Measurements from ENCODE around the gene EVPL. TPM values are rescaled to one million over a fixed set of nuclear protein-coding genes. Genes with fewer than 3 reads are reported as not detected.

EVPL gene
- total and polyA plus RNA-seq, 4 donors, result 0.17 to 0.90 (median 0.55) TPM

GRCh38 chr17:76002100-76002499 lies 25.0 kb downstream of the EVPL start:
- Histone ChIP-seq H3K27me3 (ENCODE audit: control insufficient read depth, insufficient read depth, low read length) (no peaks in the 10 kb centered on the region), H3K4me3 (ENCODE audit: low read depth, low read length) (no peak overlapping the region), H3K36me3 (ENCODE audit: control insufficient read depth, insufficient read depth, low read length) (peaks cover 61% of the 10 kb centered on the region), H3K9me3 (ENCODE audit: control insufficient read depth, insufficient read depth, low read length) (no peaks in the 10 kb centered on the region), H3K27ac (ENCODE audit: low read depth, low read length) (no peak overlapping the region), H3K4me1 (ENCODE audit: control insufficient read depth, insufficient read depth, low read length) (peaks cover 11% of the 10 kb centered on the region)
- no peak for DNase-seq (ENCODE audit: low read depth in 4 of 6, low spot score in 6 of 6)
- 94% methylated on average over 11 of the region's 12 CpGs for WGBS (ENCODE audit: insufficient coverage)

DNA sequence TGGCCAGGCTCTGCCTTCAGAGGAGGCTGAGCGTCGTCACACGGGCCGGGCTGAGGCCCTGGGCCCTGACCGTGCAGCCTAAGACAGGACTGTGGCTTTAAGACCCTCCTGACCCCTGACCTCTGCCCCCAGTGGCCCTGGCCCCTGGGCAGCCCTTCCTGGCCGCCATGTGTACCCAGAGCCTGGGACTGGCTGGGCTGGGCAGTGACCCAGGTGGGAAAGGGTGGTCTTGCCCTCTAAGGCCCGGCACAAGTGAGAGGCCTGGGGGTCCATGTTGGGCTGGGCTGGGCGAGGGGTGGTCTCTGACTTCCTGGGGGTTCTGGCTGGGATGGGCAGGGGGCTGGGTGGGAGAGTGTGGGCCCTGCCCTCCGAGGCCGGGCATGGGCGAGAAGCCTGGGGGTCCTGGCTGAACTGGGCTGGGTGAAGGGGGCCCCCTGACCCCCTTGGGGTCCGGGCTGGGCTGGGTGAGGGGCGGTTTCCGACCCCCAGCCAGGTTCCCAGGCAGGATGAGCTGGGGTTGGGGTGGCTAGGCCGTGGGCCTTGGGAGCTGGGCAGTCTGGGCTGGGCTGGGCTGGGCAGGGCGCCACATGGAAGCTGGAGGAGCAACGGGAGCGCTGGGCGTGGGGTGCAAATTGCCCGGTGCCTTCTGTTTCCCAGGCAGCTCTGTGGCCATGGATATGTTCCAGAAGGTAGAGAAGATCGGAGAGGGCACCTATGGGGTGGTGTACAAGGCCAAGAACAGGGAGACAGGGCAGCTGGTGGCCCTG lies 26.2 kb downstream of the EVPL start, which contains the start of gene CDK3:
CDK3 (plus strand) TSS at position 101 of the 767 bp plus-strand sequence; CDS start at position 672, 571 bp downstream.
- Histone ChIP-seq H3K36me3 (ENCODE audit: control insufficient read depth, insufficient read depth, low read length) (peaks cover 56% of the 10 kb centered on the region), H3K4me3 (ENCODE audit: low read depth, low read length) (no peak within 1 kb of the TSS), H3K27ac (ENCODE audit: low read depth, low read length) (no peak within 1 kb of the TSS), H3K27me3 (ENCODE audit: control insufficient read depth, insufficient read depth, low read length) (no peaks in the 10 kb centered on the region), H3K9me3 (ENCODE audit: control insufficient read depth, insufficient read depth, low read length) (no peaks in the 10 kb centered on the region), H3K4me1 (ENCODE audit: control insufficient read depth, insufficient read depth, low read length) (peaks cover 11% of the 10 kb centered on the region)
- no peak for DNase-seq (ENCODE audit: low read depth in 4 of 6, low spot score in 6 of 6)
- WGBS (ENCODE audit: insufficient coverage), result 88% methylated on average over 20 of the region's 21 CpGs

DNA sequence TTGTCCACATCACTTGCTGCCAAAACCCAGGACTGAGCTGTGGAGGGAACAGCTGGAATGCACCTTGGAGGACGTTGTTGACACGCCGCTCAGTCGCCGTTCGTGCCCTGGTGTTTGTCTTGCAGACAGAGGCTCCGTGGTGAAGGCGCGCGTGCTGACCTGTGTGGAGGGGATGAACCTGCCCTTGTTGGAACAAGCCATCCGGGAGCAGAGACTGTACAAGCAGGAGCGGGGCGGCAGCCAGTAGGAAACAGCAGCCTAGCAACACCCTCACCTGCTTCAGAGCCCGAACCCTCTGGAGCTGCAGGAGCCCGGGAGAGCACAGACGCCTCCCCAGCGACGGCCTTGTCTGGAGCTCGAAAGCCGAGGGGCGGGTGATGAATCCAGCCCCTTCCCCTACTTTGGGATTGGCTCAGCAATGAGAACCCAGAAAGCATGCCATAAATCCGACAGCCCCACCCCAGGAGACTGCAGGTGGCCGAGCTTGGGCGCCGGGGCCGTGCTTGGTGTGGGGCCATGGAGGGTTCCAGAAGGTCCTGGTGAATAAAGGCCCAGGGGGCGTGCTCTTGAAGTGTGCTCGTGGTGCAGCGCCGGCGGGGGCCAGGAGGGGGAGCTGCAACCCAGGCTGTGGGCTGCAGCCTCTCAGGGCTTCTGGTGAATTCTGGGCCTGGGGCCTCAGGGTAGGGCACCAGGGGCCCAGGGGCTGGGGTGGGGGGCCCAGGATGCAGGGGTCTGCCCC lies 26.9 kb downstream of the EVPL start:
- Histone ChIP-seq H3K9me3 (ENCODE audit: control insufficient read depth, insufficient read depth, low read length) (no peaks in the 10 kb centered on the region), H3K4me3 (ENCODE audit: low read depth, low read length) (no peak overlapping the region), H3K27me3 (ENCODE audit: control insufficient read depth, insufficient read depth, low read length) (no peaks in the 10 kb centered on the region), H3K4me1 (ENCODE audit: control insufficient read depth, insufficient read depth, low read length) (peaks cover 3% of the 10 kb centered on the region), H3K36me3 (ENCODE audit: control insufficient read depth, insufficient read depth, low read length) (peaks cover 57% of the 10 kb centered on the region), H3K27ac (ENCODE audit: low read depth, low read length) (no peak overlapping the region)
- 69% methylated on average over 28 of the region's 31 CpGs for WGBS (ENCODE audit: insufficient coverage)
- peak in 2 of 6 donors; percentile 8 to 18 for DNase-seq (ENCODE audit: low read depth in 4 of 6, low spot score in 6 of 6)

DNA sequence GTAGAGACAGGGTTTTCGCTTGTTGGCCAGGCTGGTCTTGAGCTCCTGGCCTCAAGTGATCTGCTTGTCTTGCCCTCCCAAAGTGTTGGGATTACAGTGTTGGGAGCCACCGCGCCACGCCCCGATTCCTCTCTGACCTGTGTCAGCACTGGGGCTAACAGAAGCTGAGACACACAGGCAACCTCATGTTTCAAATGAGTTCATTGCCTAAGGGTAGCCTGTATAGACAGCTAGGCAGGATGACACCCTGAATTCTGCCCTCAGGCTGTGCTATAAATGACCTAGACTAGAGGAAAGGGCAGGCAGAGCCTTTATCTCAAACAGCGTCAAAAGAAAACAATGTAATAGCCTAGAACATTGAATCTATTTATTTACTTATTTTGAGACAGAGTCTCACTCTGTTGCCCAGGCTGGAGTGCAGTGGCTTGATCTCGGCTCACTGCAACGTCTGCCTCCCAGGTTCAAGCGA lies 28.7 kb downstream of the EVPL start:
- WGBS (ENCODE audit: insufficient coverage), result 98% methylated on average over 5 of the region's 9 CpGs
- no peak for DNase-seq (ENCODE audit: low read depth in 4 of 6, low spot score in 6 of 6)

GRCh38 chr17:75996665-75997590 lies 30.2 kb downstream of the EVPL start:
- no peak for DNase-seq (ENCODE audit: low read depth in 4 of 6, low spot score in 6 of 6)
- H3K9me3 ChIP-seq (ENCODE audit: control insufficient read depth, insufficient read depth, low read length), result no peaks in the 10 kb centered on the region
- H3K4me3 ChIP-seq (ENCODE audit: low read depth, low read length), result no peak overlapping the region
- 60% methylated on average over 16 of the region's 18 CpGs for WGBS (ENCODE audit: insufficient coverage)
- H3K4me1 ChIP-seq (ENCODE audit: control insufficient read depth, insufficient read depth, low read length), result no peaks in the 10 kb centered on the region
- H3K27ac ChIP-seq (ENCODE audit: low read depth, low read length), result no peak overlapping the region
- no peaks in the 10 kb centered on the region for H3K27me3 ChIP-seq (ENCODE audit: control insufficient read depth, insufficient read depth, low read length)
- peaks cover 63% of the 10 kb centered on the region for H3K36me3 ChIP-seq (ENCODE audit: control insufficient read depth, insufficient read depth, low read length)

More for the DNA sequence above, 28.7 kb downstream of the EVPL start:
- no peak overlapping the region for H3K4me3 ChIP-seq (ENCODE audit: low read depth, low read length)
- H3K9me3 ChIP-seq (ENCODE audit: control insufficient read depth, insufficient read depth, low read length), result no peaks in the 10 kb centered on the region
- no peak overlapping the region for H3K27ac ChIP-seq (ENCODE audit: low read depth, low read length)
- H3K4me1 ChIP-seq (ENCODE audit: control insufficient read depth, insufficient read depth, low read length), result no peaks in the 10 kb centered on the region
- H3K36me3 ChIP-seq (ENCODE audit: control insufficient read depth, insufficient read depth, low read length), result peaks cover 58% of the 10 kb centered on the region
- H3K27me3 ChIP-seq (ENCODE audit: control insufficient read depth, insufficient read depth, low read length), result no peaks in the 10 kb centered on the region

DNA sequence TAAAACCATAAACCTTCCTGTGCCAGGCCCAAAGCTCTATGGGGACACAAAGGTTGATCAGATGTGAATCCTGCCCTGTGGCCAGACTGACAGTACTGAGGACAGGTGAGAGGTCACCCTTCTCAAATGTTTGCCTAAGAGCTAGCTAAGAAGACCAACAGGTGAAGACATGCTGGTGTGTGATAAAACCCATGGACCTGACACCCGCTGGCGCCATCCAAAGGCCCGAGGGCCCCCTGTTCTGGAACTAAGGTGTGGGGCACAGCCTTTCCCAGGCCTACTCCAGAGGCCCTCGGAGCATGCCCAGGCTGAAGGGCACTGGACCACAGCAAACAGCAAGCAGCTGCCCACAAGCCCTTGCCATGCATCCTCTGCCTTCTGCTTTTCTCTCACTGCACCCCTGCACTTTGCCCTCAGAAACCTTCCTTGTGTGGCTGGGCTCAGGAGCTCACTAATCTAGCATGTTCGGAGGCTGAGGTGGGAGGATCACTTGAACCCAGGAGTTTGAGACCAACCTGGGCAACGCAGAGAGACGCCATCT lies 31.7 kb downstream of the EVPL start:
- H3K27me3 ChIP-seq (ENCODE audit: control insufficient read depth, insufficient read depth, low read length), result no peaks in the 10 kb centered on the region
- WGBS (ENCODE audit: insufficient coverage), result 96% methylated on average over 7 of the region's 7 CpGs
- peaks cover 57% of the 10 kb centered on the region for H3K36me3 ChIP-seq (ENCODE audit: control insufficient read depth, insufficient read depth, low read length)
- H3K4me3 ChIP-seq (ENCODE audit: low read depth, low read length), result no peak overlapping the region
- H3K9me3 ChIP-seq (ENCODE audit: control insufficient read depth, insufficient read depth, low read length), result no peaks in the 10 kb centered on the region
- no peaks in the 10 kb centered on the region for H3K4me1 ChIP-seq (ENCODE audit: control insufficient read depth, insufficient read depth, low read length)
- no peak for DNase-seq (ENCODE audit: low read depth in 4 of 6, low spot score in 6 of 6)
- H3K27ac ChIP-seq (ENCODE audit: low read depth, low read length), result no peak overlapping the region

DNA sequence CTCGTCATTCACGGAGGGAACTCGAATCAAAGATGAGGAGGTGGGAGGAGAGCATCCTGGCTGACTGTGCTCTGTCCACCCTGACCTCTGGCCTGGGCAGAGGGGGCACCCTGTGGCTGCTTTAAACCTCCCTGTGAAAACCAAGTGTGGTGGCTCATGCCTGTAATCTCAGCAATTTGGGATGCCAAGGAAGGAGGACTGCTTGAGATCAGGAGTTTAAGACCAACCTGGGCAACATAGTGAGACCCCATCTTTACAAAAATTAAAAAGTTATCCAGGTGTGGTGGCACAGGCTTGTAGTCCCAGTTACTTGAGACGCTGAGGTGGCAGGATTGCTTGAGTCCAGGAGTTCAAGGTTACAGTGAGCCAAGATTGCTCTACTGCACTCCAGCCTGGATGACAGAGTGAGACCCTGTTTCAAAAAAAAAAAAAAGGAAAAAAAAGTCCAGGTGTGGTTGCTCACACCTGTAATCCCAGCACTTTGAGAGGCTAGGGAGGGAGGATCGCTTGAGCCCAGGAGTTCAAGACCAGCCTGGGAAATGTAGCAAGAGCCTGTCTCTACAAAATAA lies 32.2 kb downstream of the EVPL start:
- H3K9me3 ChIP-seq (ENCODE audit: control insufficient read depth, insufficient read depth, low read length), result no peaks in the 10 kb centered on the region
- WGBS (ENCODE audit: insufficient coverage), result 92% methylated on average over 4 of the region's 5 CpGs
- H3K4me3 ChIP-seq (ENCODE audit: low read depth, low read length), result no peak overlapping the region
- no peak overlapping the region for H3K27ac ChIP-seq (ENCODE audit: low read depth, low read length)
- H3K4me1 ChIP-seq (ENCODE audit: control insufficient read depth, insufficient read depth, low read length), result no peaks in the 10 kb centered on the region
- no peaks in the 10 kb centered on the region for H3K27me3 ChIP-seq (ENCODE audit: control insufficient read depth, insufficient read depth, low read length)
- peaks cover 52% of the 10 kb centered on the region for H3K36me3 ChIP-seq (ENCODE audit: control insufficient read depth, insufficient read depth, low read length)
- no peak for DNase-seq (ENCODE audit: low read depth in 4 of 6, low spot score in 6 of 6)

GRCh38 chr17:75991396-75991795 lies 35.7 kb downstream of the EVPL start:
- DNase-seq (ENCODE audit: low read depth in 4 of 6, low spot score in 6 of 6), result no peak
- no peak overlapping the region for H3K4me3 ChIP-seq (ENCODE audit: low read depth, low read length)
- WGBS (ENCODE audit: insufficient coverage), result 97% methylated on average over 9 of the region's 9 CpGs
- peaks cover 46% of the 10 kb centered on the region for H3K36me3 ChIP-seq (ENCODE audit: control insufficient read depth, insufficient read depth, low read length)
- no peaks in the 10 kb centered on the region for H3K27me3 ChIP-seq (ENCODE audit: control insufficient read depth, insufficient read depth, low read length)
- no peaks in the 10 kb centered on the region for H3K4me1 ChIP-seq (ENCODE audit: control insufficient read depth, insufficient read depth, low read length)
- no peak overlapping the region for H3K27ac ChIP-seq (ENCODE audit: low read depth, low read length)
- H3K9me3 ChIP-seq (ENCODE audit: control insufficient read depth, insufficient read depth, low read length), result no peaks in the 10 kb centered on the region

DNA sequence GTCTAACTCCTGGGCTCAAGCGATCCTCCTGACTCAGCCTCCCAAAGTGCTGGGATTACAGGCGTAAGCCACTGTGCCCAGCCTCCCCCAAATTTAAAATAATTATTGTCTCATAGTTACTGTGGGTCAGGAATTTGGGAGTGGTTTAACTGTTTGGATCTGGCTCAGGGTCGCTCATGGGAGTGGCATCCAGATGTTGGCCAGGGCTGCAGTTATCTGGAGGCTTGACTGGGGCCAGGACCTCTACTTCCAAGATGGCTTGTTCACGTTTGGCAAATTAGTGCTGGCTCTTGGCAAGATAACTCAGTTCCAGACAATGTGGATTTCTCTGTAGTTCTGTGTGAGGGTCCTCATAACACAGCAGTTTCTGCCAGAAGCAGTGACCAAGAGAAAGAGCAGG lies 40.1 kb downstream of the EVPL start:
- 79% methylated on average over 2 of the region's 4 CpGs for WGBS (ENCODE audit: insufficient coverage)
- H3K27ac ChIP-seq (ENCODE audit: low read depth, low read length), result no peak overlapping the region
- H3K36me3 ChIP-seq (ENCODE audit: control insufficient read depth, insufficient read depth, low read length), result peaks cover 14% of the 10 kb centered on the region
- H3K4me3 ChIP-seq (ENCODE audit: low read depth, low read length), result no peak overlapping the region
- no peaks in the 10 kb centered on the region for H3K9me3 ChIP-seq (ENCODE audit: control insufficient read depth, insufficient read depth, low read length)
- no peaks in the 10 kb centered on the region for H3K27me3 ChIP-seq (ENCODE audit: control insufficient read depth, insufficient read depth, low read length)
- peaks cover 3% of the 10 kb centered on the region for H3K4me1 ChIP-seq (ENCODE audit: control insufficient read depth, insufficient read depth, low read length)
- DNase-seq (ENCODE audit: low read depth in 4 of 6, low spot score in 6 of 6), result no peak

Data from spinal cord (tissue), 10 donors.